ENCODE measurements around the gene KLHL22. TPM values are rescaled to one million over a fixed set of nuclear protein-coding genes. Genes with fewer than 3 reads are reported as not detected.

KLHL22 gene
- total and polyA plus RNA-seq, 5 experiments from 2014 or later: 16.1 to 71.9 (median 25.4) TPM

DNA sequence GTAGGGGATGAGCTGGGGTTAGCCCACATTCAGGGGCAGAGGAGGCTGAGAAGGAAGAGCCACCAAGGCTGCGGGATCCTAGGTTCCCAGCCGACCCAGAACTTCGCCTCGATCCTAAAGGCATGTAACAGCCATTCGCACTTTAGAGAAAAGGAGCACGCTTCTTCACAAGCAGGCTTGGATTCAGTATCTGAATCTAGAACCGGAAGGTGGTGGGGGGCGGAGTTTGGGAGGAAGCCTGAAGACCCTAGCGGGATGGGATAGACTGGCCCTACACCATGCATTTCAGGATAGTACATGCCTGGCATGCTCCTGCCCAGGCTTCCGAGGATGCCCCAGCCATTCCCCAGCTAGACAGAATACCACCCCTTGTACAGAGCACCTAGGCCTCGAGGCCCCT, 62.4 kb downstream of the KLHL22 start:
- POLR2A ChIA-PET: interaction anchor here (1.2 to 1.3 kb wide), 2 partner anchors 30 to 32 kb away, joined by 4 read pairs; no protein-coding TSS in a partner anchor
- Mint-ChIP-seq H3K9me3 (no peaks in the 10 kb centered on the region), H3K27ac (peak overlapping the region in 1 of 10 donors; percentile 37), H3K27me3 (peaks cover 25 to 66% (median 41%) of the 10 kb centered on the region in 5 donors), H3K36me3 (peaks cover 0 to 2% (median 0%) of the 10 kb centered on the region in 3 donors), H3K4me1 (peaks cover 22 to 45% (median 35%) of the 10 kb centered on the region in 4 donors), H3K4me3 (peak overlapping the region in 3 of 10 donors; percentile 9 to 58 (median 26))
- DNase-seq: no peak
- ATAC-seq: no peak

DNA sequence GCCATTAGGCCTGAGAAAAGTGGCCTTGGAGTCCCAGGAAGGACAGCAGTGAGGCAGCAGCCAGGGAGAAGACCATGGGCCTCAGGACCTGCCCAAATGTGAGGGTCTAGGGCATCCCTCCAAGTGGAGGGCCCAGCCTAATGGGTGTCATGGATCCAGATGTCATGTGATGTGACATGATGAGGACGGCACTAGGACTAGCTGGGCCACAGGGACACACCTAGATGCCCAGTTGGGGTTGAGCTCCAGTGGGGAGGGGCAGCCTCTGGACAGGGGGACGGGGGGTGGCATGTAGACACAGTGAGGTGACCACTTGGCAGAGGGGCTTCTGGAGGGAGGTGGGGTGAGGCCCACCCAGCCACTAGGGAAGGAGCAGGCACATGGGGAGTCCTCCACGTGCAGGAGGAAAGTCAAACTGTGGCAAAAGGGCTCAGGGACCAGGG, 63.3 kb downstream of the KLHL22 start:
- peak overlapping the region in 9 of 10 donors; percentile 29 to 93 (median 59) for H3K4me3 Mint-ChIP-seq
- H3K9me3 Mint-ChIP-seq: no peaks in the 10 kb centered on the region
- peaks cover 0 to 2% (median 0%) of the 10 kb centered on the region in 3 donors for H3K36me3 Mint-ChIP-seq
- ATAC-seq (no peak), DNase-seq (no peak)
- H3K27ac Mint-ChIP-seq: peak overlapping the region in 1 of 10 donors; percentile 84
- peaks cover 21 to 45% (median 36%) of the 10 kb centered on the region in 4 donors for H3K4me1 Mint-ChIP-seq
- POLR2A ChIA-PET: interaction anchor here (0.5 to 1.3 kb wide), 4 partner anchors 9 to 38 kb away, joined by 3 to 4 read pairs (median 4); no protein-coding TSS in a partner anchor
- peaks cover 27 to 73% (median 42%) of the 10 kb centered on the region in 5 donors for H3K27me3 Mint-ChIP-seq

DNA sequence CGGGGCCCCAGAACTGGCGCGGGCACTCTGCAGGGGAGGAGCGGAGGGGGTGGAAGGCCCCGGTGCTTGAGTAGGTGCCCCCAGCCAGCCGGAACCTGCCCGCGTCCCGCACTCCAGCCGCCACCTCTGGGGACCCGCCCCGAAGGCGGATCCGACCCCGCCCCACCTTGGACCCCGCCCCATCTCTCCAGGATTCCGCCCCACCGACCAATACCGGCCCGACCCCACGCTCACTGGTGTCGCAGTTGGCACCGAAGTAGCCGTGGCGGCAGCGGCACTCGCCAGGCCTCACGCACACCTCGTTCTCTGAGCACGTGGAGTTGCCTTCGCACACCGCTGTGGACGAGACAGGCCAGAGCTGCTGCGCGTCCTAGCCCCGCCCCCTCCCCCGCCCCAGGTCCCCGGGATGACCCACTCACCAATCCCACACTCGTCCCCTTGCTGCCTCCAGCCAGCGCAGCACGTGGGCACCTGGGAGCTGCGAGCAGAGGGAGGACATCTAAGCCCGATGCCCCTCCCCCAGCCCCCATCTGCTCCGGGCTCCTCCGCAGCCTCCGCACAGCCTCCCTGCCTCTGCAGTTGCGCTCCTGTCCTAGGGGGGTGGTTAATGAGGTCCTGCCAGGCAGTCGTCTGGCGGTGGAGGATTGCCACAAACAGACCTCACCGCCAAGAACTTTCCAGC, 63.9 kb downstream of the KLHL22 start:
- Mint-ChIP-seq H3K4me3 (peak overlapping the region; percentile 36 to 97 (median 58)), H3K9me3 (no peaks in the 10 kb centered on the region), H3K4me1 (peaks cover 16 to 43% (median 33%) of the 10 kb centered on the region in 4 donors), H3K36me3 (peaks cover 0 to 2% (median 0%) of the 10 kb centered on the region in 3 donors), H3K27ac (peak overlapping the region in 2 of 10 donors; percentile 8 to 71), H3K27me3 (peaks cover 27 to 73% (median 41%) of the 10 kb centered on the region in 5 donors)
- DNase-seq (no peak), ATAC-seq (no peak)
- POLR2A ChIA-PET: interaction anchor here (0.5 to 1.3 kb wide), 3 partner anchors 9 to 38 kb away, joined by 3 to 4 read pairs (median 4); no protein-coding TSS in a partner anchor

DNA sequence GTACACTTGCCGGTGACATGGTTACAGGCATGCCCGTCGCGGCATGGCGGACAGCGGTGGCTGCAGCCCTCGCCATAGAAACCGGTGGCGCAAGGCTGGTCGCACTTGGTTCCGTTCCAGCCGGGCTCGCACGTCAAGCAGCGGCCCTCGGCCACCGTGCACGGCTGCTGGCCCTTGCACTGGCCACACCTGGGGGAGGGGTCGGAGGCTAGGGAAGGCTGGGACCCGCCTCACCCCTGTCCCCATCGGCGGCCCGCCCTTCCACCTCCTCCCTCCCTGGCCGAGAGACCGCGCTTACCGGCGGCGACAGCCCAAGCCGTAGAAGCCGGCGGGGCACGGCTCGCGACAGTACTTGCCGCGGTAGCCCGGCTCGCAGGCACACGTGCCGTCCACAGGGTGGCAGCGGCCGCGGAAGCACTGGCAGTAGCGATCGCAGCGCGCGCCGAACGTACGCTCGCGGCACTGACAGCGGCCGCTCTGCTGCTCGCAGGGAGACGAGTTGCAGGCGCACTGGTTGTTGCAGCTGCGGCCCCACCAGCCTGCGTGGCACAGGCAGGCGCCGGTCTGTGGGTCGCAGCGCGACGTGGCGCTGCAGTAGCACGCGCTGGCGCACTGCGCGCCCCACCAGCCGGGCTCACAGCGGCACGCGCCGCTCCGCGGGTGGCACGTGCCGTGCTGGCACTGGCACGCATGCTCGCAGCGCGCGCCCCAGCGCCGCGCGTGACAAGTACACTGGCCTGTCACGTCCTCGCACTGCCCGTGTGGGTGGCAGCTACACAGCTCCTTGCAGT, 64.7 kb downstream of the KLHL22 start:
- Mint-ChIP-seq H3K36me3 (peaks cover 0 to 2% (median 0%) of the 10 kb centered on the region in 3 donors), H3K27me3 (peaks cover 27 to 70% (median 39%) of the 10 kb centered on the region in 5 donors), H3K4me1 (peaks cover 16 to 42% (median 33%) of the 10 kb centered on the region in 4 donors), H3K9me3 (no peaks in the 10 kb centered on the region), H3K27ac (no peak overlapping the region), H3K4me3 (peak overlapping the region; percentile 65 to 97 (median 86))
- POLR2A ChIA-PET: interaction anchor here (1.0 to 4.1 kb wide), 4 partner anchors 8 to 33 kb away, joined by 3 to 35 read pairs (median 9); no protein-coding TSS in a partner anchor
- ATAC-seq: peak; percentile 63 to 70
- peak; percentile 36 to 73 (median 50) for DNase-seq

DNA sequence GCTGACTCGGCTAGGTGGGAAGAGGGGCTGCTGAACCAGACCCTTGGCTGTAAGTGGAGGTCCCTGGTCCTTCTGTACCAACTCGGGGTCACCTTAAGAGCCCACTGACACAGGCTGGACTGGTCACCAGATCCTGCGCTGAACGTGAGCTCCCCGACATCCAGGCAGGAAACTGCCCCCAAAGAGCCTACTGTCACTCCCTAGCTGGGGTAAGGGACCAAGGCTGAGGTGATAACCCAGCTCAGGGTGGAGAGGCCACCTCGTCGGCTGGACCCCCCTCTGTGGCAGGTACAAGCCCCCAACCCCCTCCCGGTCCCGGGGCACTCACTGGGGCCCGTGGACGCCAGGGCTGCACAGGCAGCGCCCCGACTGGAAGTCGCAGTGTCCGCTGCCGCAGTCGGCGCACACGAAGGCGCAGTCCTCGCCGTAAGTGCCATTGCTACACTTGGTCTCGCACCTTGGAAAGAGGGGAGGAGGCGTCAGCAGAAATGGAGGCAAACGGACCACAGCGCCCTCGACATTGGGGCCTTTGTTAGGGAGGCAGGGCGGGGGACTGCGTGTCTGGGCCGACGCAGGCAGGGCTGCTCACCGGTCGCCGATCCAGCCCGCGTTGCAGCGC, 65.4 kb downstream of the KLHL22 start:
- H3K4me3 Mint-ChIP-seq: peak overlapping the region; percentile 65 to 97 (median 86)
- no peaks in the 10 kb centered on the region for H3K9me3 Mint-ChIP-seq
- POLR2A ChIA-PET: interaction anchor here (1.0 to 4.1 kb wide), 5 partner anchors 8 to 34 kb away, joined by 3 to 35 read pairs (median 9); no protein-coding TSS in a partner anchor
- no peak overlapping the region for H3K27ac Mint-ChIP-seq
- peaks cover 13 to 35% (median 30%) of the 10 kb centered on the region in 4 donors for H3K4me1 Mint-ChIP-seq
- DNase-seq: peak in 2 of 10 donors; percentile 23 to 29
- peak; percentile 13 to 15 for ATAC-seq
- peaks cover 0 to 2% (median 0%) of the 10 kb centered on the region in 3 donors for H3K36me3 Mint-ChIP-seq
- peaks cover 21 to 63% (median 32%) of the 10 kb centered on the region in 5 donors for H3K27me3 Mint-ChIP-seq

DNA sequence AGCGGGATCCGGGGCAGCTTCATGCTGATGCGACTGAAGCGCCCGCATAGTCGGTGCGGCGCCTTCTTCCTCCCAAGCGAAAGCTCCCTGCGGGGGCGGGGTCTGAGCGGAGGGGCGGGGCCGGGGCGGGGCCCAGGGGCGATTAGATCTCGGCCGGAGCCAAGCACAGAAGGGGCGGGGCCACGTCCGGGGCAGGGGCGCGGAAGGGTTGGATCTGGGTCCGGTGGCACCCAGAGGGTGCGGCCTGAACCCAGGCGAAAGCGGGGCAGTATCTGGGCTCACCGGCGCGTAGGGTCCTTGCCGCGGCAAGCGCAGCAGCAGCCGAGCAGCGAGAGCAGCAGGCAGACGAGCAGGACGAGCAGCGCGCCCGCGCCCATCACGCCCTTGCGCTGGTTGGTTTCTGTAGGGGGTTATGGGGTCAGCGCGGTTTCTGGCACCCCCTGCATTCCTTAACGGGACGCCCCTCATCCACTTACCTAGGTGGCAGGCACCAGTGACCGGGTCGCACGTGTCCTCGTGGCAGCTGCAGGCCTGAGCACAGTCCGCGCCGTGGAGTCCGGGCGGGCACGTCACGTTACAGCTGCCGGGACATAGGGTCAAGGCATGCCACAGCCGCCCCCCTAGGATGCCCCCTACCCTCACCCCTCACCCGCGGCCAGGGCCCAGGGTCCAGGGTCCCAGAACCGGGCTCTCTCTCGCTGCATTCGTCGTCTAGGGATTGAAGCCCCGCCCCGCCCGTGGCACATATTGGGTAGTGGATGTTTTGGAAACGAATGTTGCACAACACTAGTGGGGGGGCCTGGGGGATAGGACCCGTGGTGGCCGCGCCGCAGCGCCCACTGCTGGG, 66.1 kb downstream of the KLHL22 start:
- H3K9me3 Mint-ChIP-seq: no peaks in the 10 kb centered on the region
- H3K4me3 Mint-ChIP-seq: peak overlapping the region; percentile 77 to 97 (median 89)
- H3K27me3 Mint-ChIP-seq: peaks cover 15 to 56% (median 25%) of the 10 kb centered on the region in 5 donors
- POLR2A ChIA-PET: interaction anchor here (1.0 to 4.1 kb wide), 7 partner anchors 9 to 126 kb away, joined by 3 to 35 read pairs (median 5); partner anchors contain the start of gene KLHL22
- H3K4me1 Mint-ChIP-seq: peaks cover 7 to 33% (median 31%) of the 10 kb centered on the region in 4 donors
- DNase-seq: peak; percentile 44 to 86 (median 74)
- H3K27ac Mint-ChIP-seq: peak overlapping the region in 9 of 10 donors; percentile 26 to 91 (median 82)
- peak; percentile 65 to 72 for ATAC-seq
- H3K36me3 Mint-ChIP-seq: no peaks in the 10 kb centered on the region

DNA sequence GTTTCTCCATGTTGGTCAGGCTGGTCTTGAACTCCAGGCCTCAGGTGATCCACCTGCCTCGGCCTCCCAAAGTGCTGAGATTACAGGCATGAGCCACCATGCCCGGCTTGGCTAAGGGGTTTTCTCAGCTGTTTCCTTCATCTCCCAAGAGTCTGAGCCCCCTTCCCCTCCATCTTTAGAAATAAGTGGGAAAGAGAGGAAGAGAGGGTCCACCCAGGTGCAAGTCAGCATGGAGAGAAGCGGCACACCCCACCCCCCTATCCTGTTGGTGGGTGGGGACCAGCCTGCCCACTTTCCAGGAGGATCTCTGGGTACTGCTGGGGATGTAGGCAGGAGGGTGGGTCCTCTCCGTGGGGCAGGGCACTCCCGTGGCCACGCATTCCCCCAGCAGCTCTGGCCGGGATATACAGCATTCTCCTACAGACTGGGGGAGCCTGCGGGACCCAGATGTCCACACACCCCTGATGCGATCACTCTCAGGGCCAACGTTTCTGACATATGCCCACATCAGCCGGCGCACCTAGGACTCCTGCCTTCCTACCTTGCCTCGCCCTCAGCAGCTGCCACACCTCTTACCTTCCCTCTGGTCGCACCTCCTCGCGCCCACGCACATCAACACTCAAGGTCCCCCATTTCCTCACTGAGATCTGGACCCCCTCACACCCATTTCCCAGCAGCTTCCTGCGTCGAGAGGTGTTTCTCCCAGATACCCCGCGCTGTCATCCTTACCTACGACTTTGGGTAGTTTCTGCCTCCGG, 66.9 kb downstream of the KLHL22 start:
- DNase-seq (no peak), ATAC-seq (peak; percentile 17 to 21)
- Mint-ChIP-seq H3K36me3 (peaks cover 0 to 2% (median 0%) of the 10 kb centered on the region in 3 donors), H3K4me3 (peak overlapping the region; percentile 77 to 97 (median 89)), H3K9me3 (peaks cover 0 to under 1% (median 0%) of the 10 kb centered on the region in 9 donors), H3K27ac (peak overlapping the region in 9 of 10 donors; percentile 26 to 91 (median 82)), H3K27me3 (peaks cover 12 to 53% (median 22%) of the 10 kb centered on the region in 5 donors), H3K4me1 (peaks cover 5 to 33% (median 31%) of the 10 kb centered on the region in 4 donors)
- POLR2A ChIA-PET: interaction anchor here (1.3 to 4.1 kb wide), 5 partner anchors 11 to 127 kb away, joined by 3 to 35 read pairs (median 9); partner anchors contain the start of gene KLHL22

DNA sequence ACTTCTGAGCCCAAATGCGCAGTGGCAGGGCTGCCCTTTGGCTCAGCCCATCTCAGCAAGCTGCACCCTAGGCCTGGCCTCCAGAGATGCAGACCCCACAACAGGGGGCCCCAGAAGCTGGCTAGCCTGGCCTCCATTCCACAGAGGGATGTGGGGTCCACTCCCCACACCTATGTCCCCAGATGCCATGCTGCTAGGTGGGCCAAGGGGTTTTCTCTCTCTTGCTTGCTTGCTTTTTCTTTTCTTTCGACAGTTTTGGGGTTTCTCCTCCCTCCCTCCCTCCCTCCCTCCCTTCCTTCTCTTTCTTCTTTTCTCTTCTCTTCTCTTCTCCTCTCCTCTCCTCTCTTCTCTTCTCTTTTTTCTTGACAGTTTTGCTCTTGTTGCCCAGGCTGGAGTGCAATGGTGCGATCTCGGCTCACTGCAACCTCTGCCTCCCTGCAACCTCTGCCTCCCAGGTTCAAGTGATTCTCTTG, 67.6 kb downstream of the KLHL22 start:
- POLR2A ChIA-PET: interaction anchor here (0.6 to 4.1 kb wide), 5 partner anchors 10 to 68 kb away, joined by 3 to 35 read pairs (median 9); partner anchors contain the start of gene KLHL22
- Mint-ChIP-seq H3K4me3 (peak overlapping the region in 4 of 10 donors; percentile 12 to 93 (median 46)), H3K4me1 (peaks cover 8 to 36% (median 35%) of the 10 kb centered on the region in 4 donors), H3K9me3 (peaks cover 0 to 2% (median 0%) of the 10 kb centered on the region in 9 donors), H3K27me3 (peaks cover 12 to 51% (median 22%) of the 10 kb centered on the region in 5 donors), H3K36me3 (peaks cover 0 to 2% (median 0%) of the 10 kb centered on the region in 3 donors), H3K27ac (peak overlapping the region in 1 of 10 donors; percentile 90)
- DNase-seq (no peak), ATAC-seq (no peak)

DNA sequence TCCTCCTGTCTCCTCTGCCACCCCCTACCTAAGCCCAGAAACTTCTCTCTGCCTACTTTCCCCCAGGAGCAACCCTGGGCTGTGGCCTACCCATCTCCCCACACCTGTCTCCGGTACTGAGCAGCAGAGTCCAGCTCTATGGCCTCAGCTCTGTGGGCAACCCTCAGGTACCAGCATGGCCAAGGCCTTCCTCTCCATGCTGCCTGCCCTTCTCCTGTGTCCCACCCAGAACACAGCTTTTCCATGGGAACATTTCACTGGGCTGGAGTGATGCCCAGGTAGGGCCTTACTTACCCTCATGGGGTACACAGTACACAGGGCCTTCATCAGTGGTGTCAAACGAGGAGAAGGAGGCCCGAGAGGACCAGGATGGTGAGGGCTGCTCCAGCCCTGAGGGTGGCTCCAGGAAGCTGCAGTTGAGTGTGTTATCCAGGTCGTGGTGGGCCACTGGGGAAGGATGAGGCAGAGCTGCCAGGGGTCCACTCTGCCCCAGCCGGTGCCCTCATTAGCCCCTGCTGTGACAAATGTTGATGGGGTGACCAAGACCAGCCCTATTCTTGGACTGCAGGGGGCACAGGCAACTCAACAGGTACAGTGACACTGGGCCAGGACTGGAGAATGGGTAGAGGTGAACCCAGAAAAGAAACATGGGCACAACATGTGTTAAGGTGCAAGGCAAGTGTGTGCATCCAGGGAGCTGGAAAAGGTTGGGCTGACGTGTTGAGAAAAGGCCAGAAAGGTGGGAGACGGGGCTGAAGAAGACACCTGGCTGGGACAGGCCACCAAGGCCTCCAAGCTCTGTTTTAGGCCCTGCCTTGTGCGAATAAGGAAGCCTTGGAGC, 68.3 kb downstream of the KLHL22 start:
- POLR2A ChIA-PET: interaction anchor here (0.6 to 4.1 kb wide), 3 partner anchors 9 to 37 kb away, joined by 3 to 35 read pairs (median 3); no protein-coding TSS in a partner anchor
- Mint-ChIP-seq H3K9me3 (peaks cover 0 to 2% (median 0%) of the 10 kb centered on the region in 9 donors), H3K36me3 (peaks cover 0 to 2% (median 0%) of the 10 kb centered on the region in 3 donors), H3K4me3 (peak overlapping the region; percentile 35 to 79 (median 48)), H3K27me3 (peaks cover 11 to 44% (median 19%) of the 10 kb centered on the region in 5 donors), H3K4me1 (peaks cover 8 to 36% (median 33%) of the 10 kb centered on the region in 4 donors), H3K27ac (peak overlapping the region in 2 of 10 donors; percentile 57 to 68)
- no peak for DNase-seq
- no peak for ATAC-seq

Data from naive thymus-derived CD8-positive, alpha-beta T cell (primary cell).